K562 (cell line): ENCODE measurements around the gene JAM2. TPM values are rescaled to one million over a fixed set of nuclear protein-coding genes. Genes with fewer than 3 reads are reported as not detected.

Experiments used
- ADNP ChIP-seq: fragments of 200-800 bp; sonication (Bioruptor generic); IDR thresholded peaks from 2 replicates; pipeline ENCODE4 v1.6.1; 2016; ENCODE audit warnings: missing genetic modification characterization, missing compliant biosample characterization
- BRF1 ChIP-seq: IDR thresholded peaks from 3 replicates; pipeline ENCODE4 v1.6.1; 2011; ENCODE audit warnings: borderline replicate concordance, mild to moderate bottlenecking; ENCODE audit not compliant: insufficient read length; ENCODE audit errors: extremely low read depth
- CEBPB ChIP-seq: fragments of 450-650 bp; IDR thresholded peaks from 2 replicates; pipeline ENCODE4 v1.6.1; 2016; ENCODE audit warnings: missing genetic modification characterization, missing compliant biosample characterization
- CEBPZ ChIP-seq: fragments of 150-350 bp; IDR thresholded peaks from 2 replicates; pipeline ENCODE4 v1.6.1; 2014; ENCODE audit warnings: low read depth, mild to moderate bottlenecking, low read length, borderline replicate concordance
- DDX20 ChIP-seq: fragments of 450-650 bp; IDR thresholded peaks from 2 replicates; pipeline ENCODE4 v1.6.1; 2016; ENCODE audit warnings: missing genetic modification characterization, low read depth, mild to moderate bottlenecking, missing compliant biosample characterization, moderate library complexity
- EZH2 ChIP-seq: IDR thresholded peaks from 2 replicates; pipeline ENCODE4 v1.6.1; 2012; ENCODE audit warnings: low read depth, mild to moderate bottlenecking, inconsistent platforms, low read length, borderline replicate concordance
- GTF2E2 ChIP-seq: fragments of 200-800 bp; sonication (Bioruptor generic); IDR thresholded peaks from 2 replicates; pipeline ENCODE4 v1.6.1; 2016; ENCODE audit warnings: missing genetic modification characterization, missing compliant biosample characterization
- HDAC1 ChIP-seq, 2 experiments: fragments of 450-650 bp; IDR thresholded peaks; 2 replicates each; pipeline ENCODE4 v1.6.1; 2016 to 2017; ENCODE audit warnings: inconsistent platforms in 1 of 2, mild to moderate bottlenecking in 1 of 2, moderate library complexity in 1 of 2
- KDM1A ChIP-seq, 2 experiments: fragments of 450-650 bp; IDR thresholded peaks; 2 replicates each; pipeline ENCODE4 v1.6.1; 2016; ENCODE audit warnings: mild to moderate bottlenecking in 2 of 2
- KLF16 ChIP-seq: IDR thresholded peaks from 2 replicates; pipeline ENCODE4 v1.6.1; 2016; ENCODE audit warnings: antibody characterized with exemption
- MAZ ChIP-seq, 2 experiments: fragments of 450-650 bp in 1 of 2; sonication (generic) in 1 of 2; formaldehyde crosslinking; IDR thresholded peaks in 1 of 2; conservative IDR thresholded peaks in 1 of 2; 2 replicates each; pipeline versions ENCODE4 v1.4.0 to v1.5.0; 2020; ENCODE audit warnings: mild to moderate bottlenecking in 1 of 2, missing genetic modification reagents in 1 of 2
- MGA ChIP-seq: fragments of 450-650 bp; IDR thresholded peaks from 2 replicates; pipeline ENCODE4 v1.6.1; 2016; ENCODE audit warnings: mild to moderate bottlenecking, moderate library complexity
- NFATC3 ChIP-seq: fragments of 450-650 bp; IDR thresholded peaks from 2 replicates; pipeline ENCODE4 v1.6.1; 2017; ENCODE audit warnings: mild to moderate bottlenecking
- POLR2A ChIP-seq: fragments of 450-650 bp; conservative IDR thresholded peaks from 2 replicates; pipeline ENCODE4 v1.6.1; 2016
- TBP ChIP-seq: optimal IDR thresholded peaks from 2 replicates; pipeline ENCODE3; 2011; ENCODE audit warnings: low read depth, low read length, improper control_type of control experiment
- ZNF347 ChIP-seq: fragments of 450-650 bp; formaldehyde crosslinking; IDR thresholded peaks from 2 replicates; pipeline ENCODE4 v1.4.0; 2020; ENCODE audit warnings: low read depth, mild to moderate bottlenecking, moderate library complexity
- ZNF41 ChIP-seq: fragments of 250-450 bp; sonication (Bioruptor Pico); conservative IDR thresholded peaks from 2 replicates; pipeline ENCODE4 v1.4.0; 2020; ENCODE audit warnings: mild to moderate bottlenecking
- polyA plus RNA-seq, 8 experiments: library from polyadenylated mRNA; depleted of rRNA in 4 of 8; stranded (reverse) in 5 of 8; unstranded in 3 of 8; fragments of >200 nt; fragmentation: Nextera tagmentation in 2 of 8; fragmentation: Illumina TruSeq in 1 of 8; extraction: Ambion mirVana in 2 of 8; extraction: Trizol in 1 of 8; gene quantifications; 2 replicates each; pipeline versions ENCODE4 v1.2.1 to v1.2.3, GENCODE V29; 2011 to 2014; ENCODE audit warnings: inconsistent platforms in 1 of 8, missing spikeins in 1 of 8
- total RNA-seq, 7 experiments: library from RNA; depleted of rRNA in 6 of 7; stranded (reverse); fragments of >200 nt in 6 of 7; fragmentation: Illumina TruSeq in 2 of 7; extraction: Trizol in 2 of 7; gene quantifications; 2 replicates each; pipeline versions ENCODE4 v1.2.1 to v1.2.3, GENCODE V29; 2011 to 2021; ENCODE audit warnings: low replicate concordance in 1 of 7

Gene JAM2
- total and polyA plus RNA-seq, 9 of the 15 experiments (the other 6 are each of a cell fraction or from before 2014, with no cell fraction given): 0.03 to 0.08 (median 0.07) TPM; not detected in 6

GRCh38 chr21:25734654-25734903 is 95.5 kb downstream of the JAM2 start (continued):
- TF ChIP-seq MGA: no peak
- TF ChIP-seq GTF2E2: no peak
- TF ChIP-seq KDM1A (IDR thresholded peaks at IDR 0.05): no peak
- no peak for TF ChIP-seq ADNP (tag)
- peak; percentile 78 for TF ChIP-seq TBP
- TF ChIP-seq KLF16: no peak
- TF ChIP-seq CEBPB (tag): no peak
- TF ChIP-seq CEBPZ: no peak
- peak; percentile 93 for TF ChIP-seq POLR2A
- TF ChIP-seq EZH2: no peak
- TF ChIP-seq DDX20 (tag): no peak
- no peak for TF ChIP-seq ZNF347 (CRISPR knock-in tag)
- TF ChIP-seq ZNF41 (CRISPR knock-in tag): no peak
- no peak for TF ChIP-seq NFATC3
- no peak; a peak in 1 of 4 replicates for TF ChIP-seq MAZ (CRISPR knock-in tag; conservative IDR thresholded peaks at IDR 0.05 in 1 of 2, IDR thresholded peaks at IDR 0.05 in 1 of 2)
- peak in 1 of 2 experiments; percentile 72; a peak in 2 of 4 replicates for TF ChIP-seq HDAC1 (IDR thresholded peaks at IDR 0.05)
- no peak for TF ChIP-seq BRF1
